Naive thymus-derived CD4-positive, alpha-beta T cell (primary cell): Measurements from ENCODE around the gene MIER2. TPM values are rescaled to one million over a fixed set of nuclear protein-coding genes. Genes with fewer than 3 reads are reported as not detected.
"Not testable (repeated sequence)": the region's sequence is repeated elsewhere in the genome, so short reads cannot be mapped to it uniquely, and the experiment has no call there.

ENCODE experiments used
- ATAC-seq: fragments of 150-1000 bp; cut with Tn5 transposase; 2 replicates; pipeline ENCODE4 v1.10.0; 2021; ENCODE audit warnings: mild to moderate bottlenecking, moderate library complexity
- CTCF ChIA-PET: fragments of 350-600 bp; sonication (Branson Sonifier 250); formaldehyde crosslinking; loops from one replicate; lab custom pipeline; 2021; ENCODE audit warnings: antibody characterized with exemption; lab: Charles Lee
- POLR2A ChIA-PET: fragments of 350-600 bp; sonication (Branson Sonifier 250); formaldehyde crosslinking; loops from one replicate; lab custom pipeline; 2021; ENCODE audit warnings: antibody characterized with exemption, inconsistent platforms; lab: Charles Lee
- DNase-seq, 9 donors: peaks; one replicate each; pipeline versions ENCODE4 v3.0.0 to v3.0.0-alpha.2; 2020 to 2022; ENCODE audit warnings: mixed read lengths in 1 of 9
- H3K27ac ChIP-seq: one replicate; pipeline ENCODE4 v1.7.0; 2013; ENCODE audit warnings: mild to moderate bottlenecking, low read depth, low read length, moderate library complexity
- H3K27me3 ChIP-seq, 2 donors: one replicate each; pipeline ENCODE4 v1.7.0; 2013; ENCODE audit warnings: low read length in 2 of 2, mild to moderate bottlenecking in 2 of 2, moderate library complexity in 2 of 2; ENCODE audit not compliant: control insufficient read depth in 2 of 2, insufficient read depth in 2 of 2
- H3K36me3 ChIP-seq, 3 experiments: 1 replicate in 2 of 3; 2 replicates in 1 of 3; pipeline ENCODE4 v1.7.0; 2013; ENCODE audit warnings: low read length in 3 of 3, mild to moderate bottlenecking in 3 of 3, moderate library complexity in 1 of 3; ENCODE audit not compliant: insufficient read depth in 3 of 3, control insufficient read depth in 2 of 3
- H3K4me1 ChIP-seq, 2 donors: one replicate each; pipeline ENCODE4 v1.7.0; 2013; ENCODE audit warnings: low read length in 2 of 2, mild to moderate bottlenecking in 2 of 2, moderate library complexity in 1 of 2; ENCODE audit not compliant: control insufficient read depth in 2 of 2, insufficient read depth in 2 of 2
- H3K4me3 ChIP-seq: 2 replicates; pipeline ENCODE4 v1.7.0; 2013; ENCODE audit warnings: mild to moderate bottlenecking, low read length
- H3K9me3 ChIP-seq, 3 experiments: 1 replicate in 2 of 3; 2 replicates in 1 of 3; pipeline ENCODE4 v1.7.0; 2013; ENCODE audit warnings: low read length in 3 of 3; ENCODE audit not compliant: control insufficient read depth in 2 of 3
- H3K27ac Mint-ChIP-seq, 9 donors: one replicate each; pipeline ENCODE4 v1.8.0; 2020 to 2022; ENCODE audit warnings: mixed read lengths in 9 of 9, mild to moderate bottlenecking in 8 of 9, moderate library complexity in 5 of 9, inconsistent platforms in 2 of 9
- H3K27me3 Mint-ChIP-seq, 5 donors: one replicate each; pipeline ENCODE4 v1.8.0; 2021 to 2022; ENCODE audit warnings: mixed read lengths in 5 of 5, mild to moderate bottlenecking in 1 of 5
- H3K36me3 Mint-ChIP-seq, 5 donors: one replicate each; pipeline ENCODE4 v1.8.0; 2020 to 2022; ENCODE audit warnings: mixed read lengths in 5 of 5, mild to moderate bottlenecking in 3 of 5, inconsistent platforms in 1 of 5
- H3K4me1 Mint-ChIP-seq, 7 donors: one replicate each; pipeline ENCODE4 v1.8.0; 2020 to 2022; ENCODE audit warnings: mixed read lengths in 7 of 7, mild to moderate bottlenecking in 3 of 7, inconsistent platforms in 1 of 7
- H3K4me3 Mint-ChIP-seq, 10 donors: one replicate each; pipeline ENCODE4 v1.8.0; 2020 to 2022; ENCODE audit warnings: mild to moderate bottlenecking in 10 of 10, mixed read lengths in 10 of 10, moderate library complexity in 6 of 10, inconsistent platforms in 2 of 10
- H3K9me3 Mint-ChIP-seq, 11 donors: one replicate each; pipeline ENCODE4 v1.8.0; 2020 to 2022; ENCODE audit warnings: mixed read lengths in 11 of 11, mild to moderate bottlenecking in 4 of 11, inconsistent platforms in 1 of 11, moderate library complexity in 1 of 11
- intact Hi-C, 2 donors: fragments of 100-400 bp; cut with micrococcal nuclease; formaldehyde crosslinking; loops; one replicate each; pipeline ENCODE4 v1.15.1; 2023
- polyA plus RNA-seq, 2 donors: library from polyadenylated mRNA; unstranded; fragments of 300-500 nt; fragmentation: Illumina TruSeq; gene quantifications; one replicate each; pipeline ENCODE4 v1.2.3, GENCODE V29; 2021
- total RNA-seq, 6 experiments: library from RNA in 5 of 6; stranded (reverse) in 5 of 6; gene quantifications; 1 replicate in 5 of 6; 2 replicates in 1 of 6; pipeline ENCODE4 v1.2.3 and lab custom pipeline; 2021 to 2026

Gene MIER2
- total and polyA plus RNA-seq, 7 experiments from 2014 or later = 3.9 to 24.6 (median 16.4) TPM

GRCh38 chr19:389935-390289, 45.3 kb upstream of the MIER2 start:
- CTCF ChIA-PET = no interaction called here
- DNase-seq = no peak

GRCh38 chr19:389255-389934, 44.8 kb upstream of the MIER2 start:
- H3K4me1 ChIP-seq = no peaks in the 10 kb centered on the region
- H3K27me3 ChIP-seq = no peaks in the 10 kb centered on the region
- peaks cover 0 to 7% (median 0%) of the 10 kb centered on the region in 7 donors for H3K4me1 Mint-ChIP-seq
- H3K36me3 Mint-ChIP-seq = peaks cover 0 to 10% (median 0%) of the 10 kb centered on the region in 5 donors
- intact Hi-C loops = no loop called here
- H3K4me3 Mint-ChIP-seq = no peak overlapping the region
- no peak overlapping the region for H3K4me3 ChIP-seq
- POLR2A ChIA-PET = no interaction called here
- H3K9me3 ChIP-seq = no peaks in the 10 kb centered on the region
- DNase-seq (no peak), ATAC-seq (no peak)
- H3K27ac ChIP-seq = no peak overlapping the region
- H3K27ac Mint-ChIP-seq = no peak overlapping the region
- H3K9me3 Mint-ChIP-seq = peaks cover 0 to 20% (median 0%) of the 10 kb centered on the region in 11 donors
- no peaks in the 10 kb centered on the region for H3K36me3 ChIP-seq
- H3K27me3 Mint-ChIP-seq = peaks cover 15 to 37% (median 29%) of the 10 kb centered on the region in 5 donors
- CTCF ChIA-PET = no interaction called here

More at GRCh38 chr19:389935-390289, 45.3 kb upstream of the MIER2 start:
- H3K36me3 Mint-ChIP-seq = peaks cover 0 to 10% (median 0%) of the 10 kb centered on the region in 5 donors
- Histone ChIP-seq H3K4me3 (no peak overlapping the region), H3K9me3 (no peaks in the 10 kb centered on the region), H3K36me3 (no peaks in the 10 kb centered on the region), H3K4me1 (no peaks in the 10 kb centered on the region), H3K27ac (no peak overlapping the region), H3K27me3 (no peaks in the 10 kb centered on the region)
- H3K9me3 Mint-ChIP-seq = peaks cover 0 to 23% (median 0%) of the 10 kb centered on the region in 11 donors
- intact Hi-C loops = no loop called here
- POLR2A ChIA-PET = no interaction called here
- H3K4me1 Mint-ChIP-seq = peaks cover 0 to 7% (median 0%) of the 10 kb centered on the region in 7 donors
- ATAC-seq = no peak
- no peak overlapping the region for H3K27ac Mint-ChIP-seq
- peaks cover 10 to 34% (median 25%) of the 10 kb centered on the region in 5 donors for H3K27me3 Mint-ChIP-seq
- no peak overlapping the region for H3K4me3 Mint-ChIP-seq

- Histone ChIP-seq H3K9me3 (no peaks in the 10 kb centered on the region), H3K4me1 (no peaks in the 10 kb centered on the region), H3K27me3 (peaks cover 0 to under 1% of the 10 kb centered on the region in 2 donors), H3K4me3 (no peak overlapping the region), H3K27ac (no peak overlapping the region), H3K36me3 (no peaks in the 10 kb centered on the region)
- intact Hi-C loops = no loop called here
- Mint-ChIP-seq H3K4me1 (peaks cover 0 to 9% (median 0%) of the 10 kb centered on the region in 7 donors), H3K27ac (no peak overlapping the region), H3K4me3 (no peak overlapping the region), H3K27me3 (peaks cover 22 to 44% (median 36%) of the 10 kb centered on the region in 5 donors), H3K9me3 (peaks cover 0 to 15% (median 0%) of the 10 kb centered on the region in 11 donors), H3K36me3 (peaks cover 0 to 6% (median 0%) of the 10 kb centered on the region in 5 donors)
- CTCF ChIA-PET = no interaction called here
- ATAC-seq (no peak), DNase-seq (no peak)
- POLR2A ChIA-PET = no interaction called here
These were observed 44.1 kb upstream of the MIER2 start for GRCh38 chr19:388691-389090.

- POLR2A ChIA-PET = no interaction called here
- Mint-ChIP-seq H3K9me3 (peaks cover 0 to 6% (median 0%) of the 10 kb centered on the region in 11 donors), H3K27ac (no peak overlapping the region), H3K27me3 (peaks cover 31 to 50% (median 43%) of the 10 kb centered on the region in 5 donors), H3K36me3 (peaks cover 0 to under 1% (median 0%) of the 10 kb centered on the region in 5 donors), H3K4me1 (peaks cover 1 to 7% (median 5%) of the 10 kb centered on the region in 7 donors), H3K4me3 (no peak overlapping the region)
- CTCF ChIA-PET = no interaction called here
- ATAC-seq (no peak), DNase-seq (no peak)
- Histone ChIP-seq H3K36me3 (no peaks in the 10 kb centered on the region), H3K4me3 (no peak overlapping the region), H3K4me1 (no peaks in the 10 kb centered on the region), H3K27me3 (peaks cover 0 to 3% of the 10 kb centered on the region in 2 donors), H3K9me3 (no peaks in the 10 kb centered on the region), H3K27ac (no peak overlapping the region)
- intact Hi-C loops = no loop called here
These were observed 43.2 kb upstream of the MIER2 start for GRCh38 chr19:387777-388176.

- H3K4me3 ChIP-seq, POLR2A ChIA-PET, H3K36me3 ChIP-seq, H3K27ac ChIP-seq, H3K27me3 ChIP-seq, CTCF ChIA-PET, ATAC-seq, H3K36me3 Mint-ChIP-seq, DNase-seq, H3K4me1 ChIP-seq, H3K9me3 Mint-ChIP-seq, H3K9me3 ChIP-seq, H3K27ac Mint-ChIP-seq, intact Hi-C loops: not testable (repeated sequence)
- H3K4me3 Mint-ChIP-seq = peak overlapping the region in 2 of 10 donors; percentile 25 to 43
- H3K4me1 Mint-ChIP-seq = peaks cover 5 to 11% (median 9%) of the 10 kb centered on the region in 7 donors
- H3K27me3 Mint-ChIP-seq = peaks cover 36 to 54% (median 47%) of the 10 kb centered on the region in 5 donors
These were observed 42.2 kb upstream of the MIER2 start for GRCh38 chr19:386632-387301.

- CTCF ChIA-PET, H3K9me3 ChIP-seq, H3K4me3 ChIP-seq, H3K36me3 ChIP-seq, H3K4me1 ChIP-seq, H3K9me3 Mint-ChIP-seq, DNase-seq, H3K27me3 ChIP-seq, POLR2A ChIA-PET, H3K27ac ChIP-seq, H3K36me3 Mint-ChIP-seq, ATAC-seq, intact Hi-C loops: not testable (repeated sequence)
- peaks cover 36 to 54% (median 47%) of the 10 kb centered on the region in 5 donors for H3K27me3 Mint-ChIP-seq
- peak overlapping the region in 1 of 9 donors; percentile 37 for H3K27ac Mint-ChIP-seq
- H3K4me1 Mint-ChIP-seq = peaks cover 5 to 11% (median 9%) of the 10 kb centered on the region in 7 donors
- H3K4me3 Mint-ChIP-seq = peak overlapping the region in 3 of 10 donors; percentile 25 to 43 (median 25)
These were observed 41.6 kb upstream of the MIER2 start for GRCh38 chr19:386189-386588.
